Colonic mucosa (tissue), 4 donors: Measurements from ENCODE around the gene ARFGAP1. TPM values are rescaled to one million over a fixed set of nuclear protein-coding genes. Genes with fewer than 3 reads are reported as not detected.
A peak's percentile ranks its signal among the peaks of the same experiment; 100 is the strongest.

Experiments used
- DNase-seq: peaks from one replicate; pipeline ENCODE4 v3.0.0-alpha.2; 2020
- H3K27ac ChIP-seq: fragments of 200-600 bp; one replicate; pipeline ENCODE4 v1.8.0; 2021
- H3K27me3 ChIP-seq: fragments of 200-600 bp; one replicate; pipeline ENCODE4 v1.8.0; 2021
- H3K36me3 ChIP-seq: fragments of 200-600 bp; one replicate; pipeline ENCODE4 v1.8.0; 2021
- H3K4me1 ChIP-seq: fragments of 200-600 bp; one replicate; pipeline ENCODE4 v1.8.0; 2021; ENCODE audit warnings: mild to moderate bottlenecking
- H3K4me3 ChIP-seq: fragments of 200-600 bp; one replicate; pipeline ENCODE4 v1.8.0; 2021
- H3K9ac ChIP-seq, 2 donors: one replicate each; pipeline ENCODE4 v1.7.0; 2013; ENCODE audit warnings: control low read depth in 2 of 2, low read depth in 2 of 2, low read length in 2 of 2
- H3K9me3 ChIP-seq: fragments of 200-600 bp; one replicate; pipeline ENCODE4 v1.8.0; 2021
- CTCF ChIP-seq: fragments of 200-600 bp; IDR thresholded peaks from one replicate; pipeline ENCODE4 v1.8.0; 2022; ENCODE audit warnings: antibody characterized with exemption, mild to moderate bottlenecking
- intact Hi-C: fragments of 100-400 bp; cut with DNase I; formaldehyde crosslinking; loops from one replicate; pipeline ENCODE4 v1.14.1; 2022
- total RNA-seq, 2 donors: library from RNA; stranded (reverse); fragmentation: NEBNext Ultra II Directional in 1 of 2; extraction: Animal tissue kit (Norgen Biotek cat#: 25700) in 1 of 2; gene quantifications; one replicate each; pipeline ENCODE4 v1.2.1, GENCODE V29; 2021
- donor health status: healthy.
- donor health status: DM: no; HTN: no; CAD: no.
- donor health status: DM: no; HTN: no; CAD: no.

ARFGAP1 gene
- total RNA-seq, 2 donors from 2014 or later, result 66.9 to 109 TPM

DNA sequence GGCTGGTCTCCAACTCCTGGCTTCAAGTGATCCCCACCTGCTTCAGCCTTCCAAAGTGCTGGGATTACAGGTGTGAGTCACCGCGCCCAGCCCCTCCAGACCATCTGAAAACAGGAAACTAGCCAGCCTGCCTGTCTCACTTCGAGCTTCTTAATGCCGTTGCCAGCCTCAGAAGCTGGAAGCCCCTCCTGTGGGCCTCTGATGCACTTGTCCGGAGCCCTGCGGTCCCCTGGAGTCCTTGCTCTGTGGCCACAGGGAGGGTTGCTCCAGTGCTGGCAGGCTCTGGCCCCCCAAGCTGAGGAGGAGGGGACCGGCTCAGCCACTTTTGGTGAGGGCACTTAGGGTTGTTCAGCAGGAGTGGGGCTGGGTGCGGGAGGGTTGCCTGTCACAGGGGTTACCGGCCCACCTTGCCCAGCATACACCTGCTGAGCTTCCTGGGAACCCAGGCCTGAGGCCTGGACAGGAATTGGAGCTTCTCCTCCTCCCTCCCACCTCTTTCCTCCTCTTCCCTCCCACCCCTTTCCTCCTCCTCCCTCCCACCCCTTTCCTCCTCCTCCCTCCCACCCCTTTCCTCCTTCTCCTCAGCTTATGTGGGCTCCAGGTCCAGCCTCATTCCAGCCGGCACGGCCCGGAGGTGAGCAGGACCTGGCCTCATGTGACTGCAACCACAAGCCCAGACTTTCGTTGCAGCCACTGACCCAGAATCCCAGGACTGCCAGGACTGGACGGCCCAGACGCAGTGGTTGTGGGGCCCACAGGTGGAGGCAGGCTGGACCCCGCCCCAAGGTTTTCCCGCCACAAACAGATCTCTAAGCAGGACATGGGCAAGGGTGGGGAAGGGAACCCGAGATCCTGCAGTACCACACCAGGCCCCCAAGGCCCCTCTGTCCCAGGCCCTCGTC is 46.3 kb upstream of the ARFGAP1 start:
- H3K27ac ChIP-seq, result no peak overlapping the region
- no peaks in the 10 kb centered on the region for H3K4me1 ChIP-seq
- H3K9ac ChIP-seq, result no peak overlapping the region
- no peak for TF ChIP-seq CTCF
- H3K36me3 ChIP-seq, result no peaks in the 10 kb centered on the region
- intact Hi-C loops, result no loop called here
- no peak overlapping the region for H3K4me3 ChIP-seq
- no peaks in the 10 kb centered on the region for H3K9me3 ChIP-seq
- no peak for DNase-seq
- H3K27me3 ChIP-seq, result no peaks in the 10 kb centered on the region

DNA sequence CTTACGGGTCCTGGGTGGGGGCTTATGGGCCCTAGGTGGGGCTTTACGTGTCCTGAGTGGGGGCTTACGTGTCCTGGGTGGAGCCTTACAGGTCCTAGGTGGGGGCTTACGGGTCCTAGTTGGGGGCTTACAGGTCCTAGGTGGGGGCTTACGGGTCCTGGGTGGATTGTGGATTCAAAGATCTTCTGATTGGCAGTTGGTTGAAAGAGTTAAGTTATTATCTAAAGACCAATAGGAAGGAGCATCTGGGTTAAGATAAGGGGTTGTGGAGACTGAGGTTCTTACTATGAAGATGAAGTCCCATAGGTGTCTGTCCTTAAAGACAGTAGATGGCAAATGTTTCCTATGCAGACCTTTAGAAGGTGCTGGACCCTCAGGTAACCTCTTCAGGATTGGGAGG is 45.4 kb upstream of the ARFGAP1 start:
- Histone ChIP-seq H3K27me3 (no peaks in the 10 kb centered on the region), H3K4me1 (no peaks in the 10 kb centered on the region), H3K36me3 (no peaks in the 10 kb centered on the region), H3K4me3 (no peak overlapping the region), H3K9ac (no peak overlapping the region), H3K27ac (no peak overlapping the region), H3K9me3 (no peaks in the 10 kb centered on the region)
- DNase-seq, result no peak
- no peak for TF ChIP-seq CTCF
- intact Hi-C loops, result no loop called here

GRCh38 chr20:63228806-63229205 is 43.8 kb upstream of the ARFGAP1 start:
- H3K27ac ChIP-seq, result no peak overlapping the region
- TF ChIP-seq CTCF, result no peak
- H3K4me3 ChIP-seq, result no peak overlapping the region
- H3K9ac ChIP-seq, result no peak overlapping the region
- DNase-seq, result no peak
- H3K9me3 ChIP-seq, result no peaks in the 10 kb centered on the region
- intact Hi-C loops, result no loop called here
- H3K36me3 ChIP-seq, result no peaks in the 10 kb centered on the region
- H3K27me3 ChIP-seq, result no peaks in the 10 kb centered on the region
- H3K4me1 ChIP-seq, result no peaks in the 10 kb centered on the region

- Histone ChIP-seq H3K36me3 (no peaks in the 10 kb centered on the region), H3K27me3 (no peaks in the 10 kb centered on the region), H3K4me3 (no peak overlapping the region), H3K4me1 (no peaks in the 10 kb centered on the region), H3K27ac (no peak overlapping the region), H3K9ac (no peak overlapping the region), H3K9me3 (no peaks in the 10 kb centered on the region)
- no peak for TF ChIP-seq CTCF
- intact Hi-C loops, result no loop called here
- peak; percentile 42 for DNase-seq
Observed at GRCh38 chr20:63230800-63231268, 41.8 kb upstream of the ARFGAP1 start.

GRCh38 chr20:63232235-63233060 is 40.2 kb upstream of the ARFGAP1 start:
- no peak overlapping the region for H3K4me3 ChIP-seq
- H3K9ac ChIP-seq, result no peak overlapping the region
- intact Hi-C loops, result no loop called here
- no peak for DNase-seq
- H3K9me3 ChIP-seq, result no peaks in the 10 kb centered on the region
- H3K4me1 ChIP-seq, result no peaks in the 10 kb centered on the region
- no peaks in the 10 kb centered on the region for H3K36me3 ChIP-seq
- H3K27ac ChIP-seq, result no peak overlapping the region
- H3K27me3 ChIP-seq, result no peaks in the 10 kb centered on the region
- no peak for TF ChIP-seq CTCF
